COLO668 (cell line): ENCODE results near the gene GINS3.
"Not testable (repeated sequence)": the region's sequence is repeated elsewhere in the genome, so short reads cannot be mapped to it uniquely, and the experiment has no call there.

Experiments
- DNase-seq: peaks from one replicate; lab custom pipeline; 2025; ENCODE audit not compliant: unreplicated experiment; lab: John Stamatoyannopoulos, UW

The GINS3 gene

DNA sequence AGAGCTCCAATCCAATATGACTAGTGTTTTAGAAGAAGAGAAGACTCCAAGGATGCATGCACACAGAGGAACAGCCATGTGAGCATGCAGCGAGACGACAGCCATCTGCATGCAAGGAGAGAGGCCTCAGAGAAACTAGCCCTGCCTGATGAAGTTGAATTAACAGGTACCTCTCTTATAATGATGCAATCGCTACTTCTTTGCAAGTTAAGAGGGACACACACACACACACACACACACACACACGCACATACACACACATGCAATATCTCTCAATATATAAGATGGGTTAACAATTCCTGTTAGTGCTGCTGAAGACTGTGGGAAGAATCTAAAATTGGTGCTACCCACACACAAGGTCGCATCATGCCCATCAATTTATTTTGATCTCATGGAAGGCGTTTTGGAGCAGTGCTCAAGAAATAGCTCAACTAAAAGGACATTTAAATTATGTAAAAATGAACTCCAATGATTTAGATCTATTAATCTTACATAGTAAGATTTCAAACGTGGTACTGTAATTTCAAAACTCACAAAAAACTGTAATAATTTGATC, 7.0 kb upstream of the GINS3 start:
- DNase-seq = no peak

DNA sequence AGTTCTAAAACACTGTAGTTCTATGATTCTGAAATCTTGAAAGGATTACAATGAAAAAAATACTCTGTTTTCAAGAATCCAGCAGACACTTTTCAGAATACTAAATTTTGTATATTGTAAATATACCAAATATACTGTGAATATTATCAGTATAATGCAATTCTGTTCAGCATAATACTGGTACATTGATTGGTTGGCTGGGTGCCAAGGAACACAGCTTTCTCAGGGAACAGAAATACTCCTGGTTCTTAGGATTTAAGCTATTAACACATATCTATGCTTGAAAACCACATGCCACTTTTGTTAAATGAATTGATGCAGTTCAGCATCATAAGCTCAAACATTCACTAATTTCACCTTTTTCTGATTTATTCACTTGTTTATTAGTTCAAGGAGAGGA, 2.5 kb upstream of the GINS3 start:
- no peak for DNase-seq

DNA sequence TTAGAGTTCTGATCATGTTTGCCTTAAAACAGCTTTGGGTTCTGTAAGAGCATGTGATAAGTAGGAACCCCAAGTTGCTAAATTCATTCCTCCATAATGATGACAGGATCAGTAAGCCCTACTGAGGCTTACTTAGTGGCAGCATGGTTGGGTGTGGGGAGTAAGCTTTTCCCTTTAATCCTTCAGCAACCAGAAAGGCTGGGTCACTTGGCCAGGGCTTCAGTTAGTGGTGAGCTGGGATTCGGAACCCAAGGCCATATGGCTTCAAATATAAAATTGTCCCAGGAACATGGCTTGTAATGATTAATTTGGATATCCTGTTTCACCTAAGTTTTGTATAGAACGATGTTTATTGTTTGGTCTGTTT, 850 bp downstream of the GINS3 start:
- no peak for DNase-seq

DNA sequence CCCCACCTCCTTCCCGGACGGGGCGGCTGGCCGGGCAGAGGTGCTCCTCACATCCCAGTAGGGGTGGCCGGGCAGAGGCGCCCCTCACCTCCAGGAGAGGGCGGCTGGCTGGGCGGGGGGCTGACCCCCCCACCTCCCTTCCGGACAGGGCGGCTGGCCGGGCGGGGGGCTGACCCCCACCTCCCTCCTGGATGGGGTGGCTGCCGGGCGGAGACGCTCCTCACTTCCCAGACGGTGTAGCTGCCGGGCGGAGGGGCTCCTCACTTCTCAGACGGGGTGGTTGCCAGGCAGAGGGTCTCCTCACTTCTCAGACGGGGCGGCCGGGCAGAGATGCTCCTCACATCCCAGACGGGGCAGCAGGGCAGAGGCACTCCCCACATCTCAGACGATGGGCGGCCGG, 4.6 kb downstream of the GINS3 start:
- DNase-seq = not testable (repeated sequence)

DNA sequence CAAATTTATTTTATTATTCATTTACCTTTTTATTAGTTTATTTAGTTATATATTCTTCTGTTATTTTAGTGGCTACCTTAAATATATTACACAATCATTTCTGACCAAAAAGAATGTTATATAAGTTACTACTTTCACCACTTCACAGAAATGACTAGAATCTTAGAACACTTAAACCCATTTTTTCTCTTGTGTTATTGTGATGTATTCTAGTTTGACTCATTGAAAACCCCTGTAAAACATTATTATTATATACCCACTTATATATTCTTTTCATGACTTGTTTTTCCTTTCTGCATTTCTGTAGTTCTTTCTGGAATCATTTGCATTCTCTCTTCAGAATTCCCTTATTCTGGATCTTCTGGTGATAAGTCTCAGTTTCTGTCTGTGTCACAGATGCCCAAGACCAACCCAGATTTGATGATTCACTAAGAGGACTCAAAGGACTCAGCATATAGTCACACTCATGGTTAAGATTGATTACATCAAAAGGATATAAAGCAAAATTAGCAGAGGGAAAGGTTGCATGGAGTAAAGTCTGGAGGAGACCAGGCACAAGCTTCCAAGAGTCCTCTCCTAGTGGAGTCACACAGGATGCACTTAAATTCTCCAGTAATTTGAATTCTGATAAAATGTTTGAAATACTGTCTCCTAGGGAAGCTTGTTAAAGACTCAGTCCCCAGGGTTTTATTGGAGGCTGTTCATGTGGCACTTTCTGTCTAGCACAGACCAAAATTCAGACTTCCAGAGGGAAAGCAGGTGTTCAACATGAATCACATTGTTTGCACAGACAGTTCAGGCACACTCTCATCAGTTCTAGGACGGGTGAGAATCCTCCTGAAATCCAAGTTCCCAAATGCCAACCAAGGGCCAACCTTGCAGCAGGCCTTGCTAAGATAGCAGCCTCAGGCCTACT, 7.7 kb downstream of the GINS3 start:
- DNase-seq = no peak

GRCh38 chr16:58401305-58401704, 9.0 kb downstream of the GINS3 start:
- not testable (repeated sequence) for DNase-seq

GRCh38 chr16:58402796-58403195, 10.5 kb downstream of the GINS3 start:
- DNase-seq = no peak

- DNase-seq = no peak
Measured at GRCh38 chr16:58409316-58409973, 17.2 kb downstream of the GINS3 start.

GRCh38 chr16:58411336-58411735, 19.1 kb downstream of the GINS3 start:
- DNase-seq = no peak

- no peak for DNase-seq
Measured at GRCh38 chr16:58411736-58412614, 19.7 kb downstream of the GINS3 start.

- not testable (repeated sequence) for DNase-seq
Measured at GRCh38 chr16:58412615-58412970, 20.3 kb downstream of the GINS3 start.

GRCh38 chr16:58413359-58413758, 21.1 kb downstream of the GINS3 start:
- no peak for DNase-seq

GRCh38 chr16:58415003-58415402, 22.7 kb downstream of the GINS3 start:
- DNase-seq = no peak

GRCh38 chr16:58415961-58416360, 23.7 kb downstream of the GINS3 start:
- not testable (repeated sequence) for DNase-seq

DNA sequence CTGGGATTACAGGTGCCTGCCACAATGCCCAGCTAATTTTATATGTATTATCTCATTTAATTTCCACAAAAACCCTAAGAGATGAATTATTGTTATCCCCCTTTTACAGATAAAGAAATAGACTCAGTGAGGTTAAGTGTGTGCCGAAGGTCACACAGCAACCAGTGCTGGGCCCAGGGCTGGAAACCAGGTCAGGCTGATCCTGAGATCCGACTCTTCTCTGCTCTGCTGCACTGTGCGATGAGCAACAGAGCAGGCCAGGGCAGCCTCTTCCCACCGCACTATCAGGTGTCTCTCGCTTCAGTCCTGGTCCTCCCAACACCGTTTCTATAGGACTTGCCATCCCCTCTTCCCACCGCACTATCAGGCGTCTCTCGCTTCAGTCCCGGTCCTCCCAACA, 24.8 kb downstream of the GINS3 start:
- DNase-seq = no peak

GRCh38 chr16:58417600-58417999, 25.3 kb downstream of the GINS3 start:
- DNase-seq = no peak

DNA sequence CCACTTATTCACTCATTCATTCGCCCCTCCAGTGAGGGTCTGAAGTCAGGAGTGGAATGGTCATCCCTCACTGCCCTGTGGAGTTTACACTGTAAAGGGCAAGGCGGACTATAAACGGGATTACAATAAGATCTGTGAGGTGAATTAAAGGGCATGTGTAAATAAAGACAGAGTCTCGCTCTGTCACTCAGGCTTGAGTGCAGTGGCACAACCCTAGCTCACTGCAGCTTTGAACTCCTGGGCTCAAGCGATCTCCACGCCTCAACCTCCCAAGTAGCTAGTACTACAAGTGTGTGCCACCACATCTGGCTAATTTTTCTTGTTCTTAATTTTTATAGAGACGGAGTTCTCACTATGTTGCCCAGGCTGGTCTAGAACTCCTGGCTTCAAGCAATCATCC, 25.8 kb downstream of the GINS3 start:
- no peak for DNase-seq

DNA sequence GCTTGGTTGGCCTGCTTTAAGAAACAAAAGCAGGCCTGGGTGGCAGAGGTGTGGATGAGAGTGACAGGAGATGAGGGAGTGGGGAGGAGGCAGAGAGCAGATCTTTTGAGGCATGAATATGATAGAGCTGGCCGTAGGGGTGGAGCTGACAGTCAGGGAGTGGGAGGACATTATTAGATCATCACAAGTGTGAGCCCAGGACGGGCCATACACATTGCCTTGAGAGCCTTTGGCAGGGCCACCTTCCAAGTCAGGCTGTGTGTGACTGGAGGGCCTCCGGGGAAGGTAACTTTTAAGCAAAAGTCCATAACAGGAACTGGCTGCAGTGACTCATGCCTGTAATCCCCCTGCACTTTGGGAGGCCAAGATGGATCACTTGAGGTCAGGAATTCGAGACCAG, 26.3 kb downstream of the GINS3 start:
- DNase-seq = no peak

DNA sequence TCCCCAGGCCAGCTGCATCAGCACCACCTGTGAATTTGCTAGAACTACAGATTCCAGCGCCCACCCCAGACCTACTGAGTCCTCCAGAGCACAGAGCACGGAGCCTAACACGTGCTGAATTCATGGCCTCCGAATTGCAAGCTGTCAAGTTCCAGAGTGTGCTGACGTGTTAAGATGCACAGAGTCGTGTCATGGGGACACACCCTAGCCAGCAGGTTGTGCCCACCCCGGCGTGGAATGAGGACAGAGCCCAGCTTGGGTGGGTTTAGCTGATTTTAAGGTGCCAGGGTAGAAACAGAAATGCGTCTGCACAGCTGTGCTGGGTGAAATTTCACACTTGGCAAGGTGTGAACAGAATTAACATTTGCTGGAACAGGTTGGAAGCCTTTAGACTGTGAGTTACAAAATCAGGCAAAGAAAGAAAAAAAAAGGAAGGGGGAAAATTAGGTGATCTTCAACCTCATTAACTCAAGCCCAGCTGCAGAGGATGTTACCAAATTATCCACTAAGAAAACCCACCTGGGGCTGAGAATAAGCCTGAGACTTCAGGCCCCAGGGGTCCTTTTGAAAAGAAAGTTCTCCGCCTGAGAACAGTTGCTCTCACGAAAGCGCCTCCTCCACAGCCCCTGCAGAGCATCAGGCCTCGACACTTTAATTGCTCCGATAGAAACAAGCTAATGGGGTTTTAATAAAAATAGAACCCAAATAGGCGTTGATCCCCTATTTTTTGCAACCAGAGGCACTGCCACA, 27.1 kb downstream of the GINS3 start:
- no peak for DNase-seq

GRCh38 chr16:58421059-58421458, 28.8 kb downstream of the GINS3 start:
- DNase-seq = no peak

- DNase-seq = no peak
Measured at GRCh38 chr16:58421529-58421928, 29.3 kb downstream of the GINS3 start.
